ENCODE results near the gene TMEM266.

The TMEM266 gene

DNA sequence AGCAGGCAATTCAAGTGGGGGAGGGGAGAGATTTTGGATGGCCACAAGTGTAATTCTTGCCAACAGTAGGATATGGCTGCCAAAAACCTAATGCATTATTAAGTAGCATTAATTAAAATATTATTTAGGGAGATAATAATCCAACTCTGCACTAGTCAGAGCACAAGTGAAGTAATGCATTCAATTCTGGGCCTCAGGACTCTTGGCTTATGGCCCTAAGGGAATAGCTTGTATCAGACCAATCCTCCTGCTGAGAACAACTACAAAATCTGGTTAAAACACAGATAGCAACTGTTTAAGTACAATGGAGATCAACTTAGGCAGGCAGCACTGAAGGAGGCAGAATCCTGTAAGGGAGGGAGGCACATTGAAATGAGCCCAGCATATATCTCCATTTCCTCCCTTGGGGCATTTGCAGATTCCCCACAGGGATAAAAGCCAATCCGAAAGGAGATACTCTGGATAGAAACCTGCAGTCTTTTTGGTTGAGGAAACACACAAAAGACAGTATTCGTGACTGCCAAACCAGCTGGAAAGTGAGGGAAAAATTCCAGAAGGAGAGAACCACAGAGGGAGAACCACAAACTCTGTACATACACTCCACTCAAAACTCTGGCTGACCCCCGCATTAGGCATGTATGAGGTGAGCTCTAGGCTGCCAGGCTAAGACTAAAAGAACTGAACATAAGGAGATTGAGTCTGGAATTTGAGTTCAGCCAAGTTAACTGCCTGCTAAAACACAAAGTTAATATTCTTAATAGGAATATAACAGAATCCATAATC is 194.1 kb downstream of the TMEM266 start:
- Histone ChIP-seq H3K9ac (ENCODE audit: low read length) (no peak overlapping the region), H3K36me3 (ENCODE audit: low read length) (no peaks in the 10 kb centered on the region; the same call in 1 of the 2 replicates), H3K79me2 (ENCODE audit: insufficient read depth, low read length) (no peaks in the 10 kb centered on the region), H3K9me2 (replicated peaks; ENCODE audit: insufficient read depth, low read length) (no peaks in the 10 kb centered on the region), H3K4me3 (ENCODE audit: insufficient read depth, low read length, poor library complexity, severe bottlenecking) (no peak overlapping the region), H2AFZ (ENCODE audit: low read depth, low read length, severe bottlenecking) (no peak overlapping the region), H3K9me3 (ENCODE audit: insufficient read depth, low read length) (no peaks in the 10 kb centered on the region), H3K4me2 (ENCODE audit: low read depth, low read length, poor library complexity, severe bottlenecking) (no peak overlapping the region), H3K27ac (ENCODE audit: low read depth, low read length) (no peak overlapping the region), H3K27me3 (ENCODE audit: low read length) (no peaks in the 10 kb centered on the region), H3F3A (ENCODE audit: insufficient read depth) (0 out of 2 replicates have a peak, but pooled peaks cover 2% of the 10 kb centered on the region), H4K20me1 (ENCODE audit: low read depth, low read length) (no peaks in the 10 kb centered on the region)
- TF ChIP-seq CTCF (IDR thresholded peaks at IDR 0.05; ENCODE audit: insufficient read depth, low read length, poor library complexity, severe bottlenecking) (no peak), EZH2phosphoT487 (conservative IDR thresholded peaks at IDR 0.05; ENCODE audit: low read length) (no peak)
